ENCODE measurements around the gene DMAC2L.
"Not testable (repeated sequence)": the region's sequence is repeated elsewhere in the genome, so short reads cannot be mapped to it uniquely, and the experiment has no call there.

The DMAC2L gene

GRCh38 chr14:50357124-50357523 is 45.0 kb downstream of the DMAC2L start:
- TF ChIP-seq CTCF (conservative IDR thresholded peaks at IDR 0.05): no peak
- H3K27ac ChIP-seq: no peak overlapping the region

GRCh38 chr14:50357753-50358395 is 45.8 kb downstream of the DMAC2L start:
- TF ChIP-seq CTCF (conservative IDR thresholded peaks at IDR 0.05): no peak
- H3K27ac ChIP-seq: peak overlapping the region; percentile 46; the same call in 1 of the 2 replicates

- H3K27ac ChIP-seq: peak overlapping the region; percentile 46
- TF ChIP-seq CTCF (conservative IDR thresholded peaks at IDR 0.05): no peak
These were observed 47.5 kb downstream of the DMAC2L start for GRCh38 chr14:50359631-50360030.

GRCh38 chr14:50360093-50360492 is 48.0 kb downstream of the DMAC2L start:
- no peak for TF ChIP-seq CTCF (conservative IDR thresholded peaks at IDR 0.05)
- H3K27ac ChIP-seq: peak overlapping the region; percentile 46

- no peak for TF ChIP-seq CTCF (conservative IDR thresholded peaks at IDR 0.05)
- peak overlapping the region; percentile 46; the same call in 1 of the 2 replicates for H3K27ac ChIP-seq
These were observed 48.7 kb downstream of the DMAC2L start for GRCh38 chr14:50360851-50361250.

- H3K27ac ChIP-seq: not testable (repeated sequence)
These were observed 49.6 kb downstream of the DMAC2L start for GRCh38 chr14:50361473-50362403.

- no peak for TF ChIP-seq CTCF (conservative IDR thresholded peaks at IDR 0.05)
- no peak overlapping the region for H3K27ac ChIP-seq
These were observed 50.9 kb downstream of the DMAC2L start for GRCh38 chr14:50362764-50363713.
